ENCODE measurements around the gene GMDS. TPM values are rescaled to one million over a fixed set of nuclear protein-coding genes. Genes with fewer than 3 reads are reported as not detected.

Gene GMDS
- total and polyA plus RNA-seq, 2 of the 4 experiments (the other 2 are of a cell fraction) = 7.3 to 21.9 TPM

DNA sequence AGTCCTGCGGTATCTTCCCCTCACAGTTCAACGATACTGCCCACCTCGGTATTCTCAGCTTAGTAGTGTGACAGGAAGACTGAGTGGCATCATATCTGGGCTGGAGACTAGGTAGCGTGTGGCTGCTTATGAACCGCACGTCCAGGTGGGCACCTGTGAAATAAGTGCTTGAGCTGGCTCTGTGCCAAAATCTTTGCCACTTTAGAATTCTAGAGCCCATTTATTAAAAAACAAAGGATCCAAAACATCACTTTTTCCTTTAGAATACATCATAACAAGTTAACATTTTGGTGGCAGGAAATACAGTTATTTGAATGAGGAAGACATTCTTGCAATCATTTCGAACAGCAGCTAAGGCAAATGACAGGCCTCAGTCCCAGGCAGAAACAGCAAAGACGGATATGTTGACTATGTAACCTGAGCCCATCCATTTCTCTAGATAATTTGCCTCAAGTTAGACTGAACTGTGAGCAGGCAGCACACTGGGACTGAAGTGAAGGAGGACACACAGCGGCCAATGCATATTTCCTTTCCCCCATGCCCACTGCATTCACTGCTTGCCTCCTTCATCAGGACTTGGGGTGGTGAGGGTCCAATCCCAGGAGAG is 136.6 kb downstream of the GMDS start:
- POLR2A ChIA-PET (ENCODE audit: unreplicated experiment) = no interaction called here
- H3K23ac ChIP-seq (ENCODE audit: low read depth, low read length) = no peak overlapping the region; the same call in 1 of the 2 replicates
- no peak overlapping the region for H3K27ac ChIP-seq (ENCODE audit: insufficient read depth, low read length)
- no peak overlapping the region for H2BK15ac ChIP-seq (ENCODE audit: low read depth, low read length)
- no peak overlapping the region for H4K8ac ChIP-seq (ENCODE audit: low read depth in 2 of 2, low read length in 2 of 2)
- H3K56ac ChIP-seq (ENCODE audit: extremely low read depth, insufficient read depth, low read length) = no peak overlapping the region
- no peak overlapping the region for H2BK5ac ChIP-seq (ENCODE audit: low read depth, low read length, poor library complexity, severe bottlenecking)
- dilution Hi-C loops (cut with HindIII; ENCODE audit: low sequenced_read_pairs, unreplicated experiment) = no loop called here
- H3K9ac ChIP-seq (ENCODE audit: low read depth, low read length) = no peak overlapping the region
- peaks cover 3% of the 10 kb centered on the region; the same call in 1 of the 2 replicates for H3K9me1 ChIP-seq (ENCODE audit: insufficient read depth, low read length)
- ATAC-seq (ENCODE audit: low read depth) = no peak
- no peak overlapping the region for H2BK120ac ChIP-seq (ENCODE audit: low read depth, low read length)
- H3K18ac ChIP-seq (ENCODE audit: low read depth, low read length) = no peak overlapping the region
- H3K4ac ChIP-seq (ENCODE audit: low read depth, low read length) = no peak overlapping the region
- no peak overlapping the region for H4K5ac ChIP-seq (ENCODE audit: low read depth, low read length)
- H4K20me1 ChIP-seq (ENCODE audit: insufficient read depth, low read length) = no peaks in the 10 kb centered on the region
- BruUV-seq (replicated peaks) = no TSS peak
- no peak overlapping the region for H2AK5ac ChIP-seq (ENCODE audit: low read depth, low read length)
- no peaks in the 10 kb centered on the region for H3K9me3 ChIP-seq (ENCODE audit: control insufficient read depth, insufficient read depth, low read length)
- H3K36me3 ChIP-seq (ENCODE audit: control insufficient read depth, insufficient read depth, low read length) = 0 out of 2 replicates have a peak, but pooled peaks cover 1% of the 10 kb centered on the region
- 100% methylated on average over 2 of the region's 9 CpGs; no CpG with 5 or more reads in 1 of the 2 experiments for WGBS, 2 experiments (ENCODE audit: extremely low coverage in 2 of 2, insufficient read length in 1 of 2)
- intact Hi-C loops (cut with micrococcal nuclease) = loop anchor here (10.0 kb wide), 1 partner anchor 284 kb away; no protein-coding TSS in a partner anchor
- no peak overlapping the region for H2BK20ac ChIP-seq (ENCODE audit: low read depth, low read length)
- DNase-seq = no peak
- in situ Hi-C loops (cut with MboI; ENCODE audit: low sequenced_read_pairs) = loop anchor here (10.0 to 25.0 kb wide), 3 partner anchors 246 to 528 kb away; no protein-coding TSS in a partner anchor
- no peaks in the 10 kb centered on the region; a peak in 1 of 4 replicates for H3K79me1 ChIP-seq (ENCODE audit: low read depth in 1 of 2, low read length in 2 of 2)
- H2AK9ac ChIP-seq (replicated peaks; ENCODE audit: low read depth, low read length, poor library complexity) = no peak overlapping the region
- no peak for TF ChIP-seq BHLHE40 (IDR thresholded peaks at IDR 0.05; ENCODE audit: low read depth, low read length)
- H3K4me3 ChIP-seq (ENCODE audit: insufficient read depth, low read depth, low read length) = no peak overlapping the region
- H4K91ac ChIP-seq (ENCODE audit: insufficient read depth, low read depth, low read length) = no peak overlapping the region
- no peak overlapping the region for H2AFZ ChIP-seq (replicated peaks; ENCODE audit: low read length, poor library complexity)
- CTCF ChIA-PET = no interaction called here
- no peak overlapping the region for H3K14ac ChIP-seq (replicated peaks; ENCODE audit: low read depth, low read length)
- no peak overlapping the region for H3K4me2 ChIP-seq (ENCODE audit: low read depth, low read length)
- H3K4me1 ChIP-seq (ENCODE audit: control insufficient read depth, insufficient read depth, low read length) = peaks cover 4% of the 10 kb centered on the region
- no peaks in the 10 kb centered on the region for H3K27me3 ChIP-seq (ENCODE audit: control insufficient read depth, insufficient read depth, low read length)
